ENCODE results near the gene CHMP2A. TPM values are rescaled to one million over a fixed set of nuclear protein-coding genes. Genes with fewer than 3 reads are reported as not detected.
A peak's percentile ranks its signal among the peaks of the same experiment; 100 is the strongest.

The CHMP2A gene
- total and polyA plus RNA-seq, 2 of the 13 experiments (the other 11 are each of a cell fraction or from before 2014, with no cell fraction given): 49.7 to 55.0 TPM

DNA sequence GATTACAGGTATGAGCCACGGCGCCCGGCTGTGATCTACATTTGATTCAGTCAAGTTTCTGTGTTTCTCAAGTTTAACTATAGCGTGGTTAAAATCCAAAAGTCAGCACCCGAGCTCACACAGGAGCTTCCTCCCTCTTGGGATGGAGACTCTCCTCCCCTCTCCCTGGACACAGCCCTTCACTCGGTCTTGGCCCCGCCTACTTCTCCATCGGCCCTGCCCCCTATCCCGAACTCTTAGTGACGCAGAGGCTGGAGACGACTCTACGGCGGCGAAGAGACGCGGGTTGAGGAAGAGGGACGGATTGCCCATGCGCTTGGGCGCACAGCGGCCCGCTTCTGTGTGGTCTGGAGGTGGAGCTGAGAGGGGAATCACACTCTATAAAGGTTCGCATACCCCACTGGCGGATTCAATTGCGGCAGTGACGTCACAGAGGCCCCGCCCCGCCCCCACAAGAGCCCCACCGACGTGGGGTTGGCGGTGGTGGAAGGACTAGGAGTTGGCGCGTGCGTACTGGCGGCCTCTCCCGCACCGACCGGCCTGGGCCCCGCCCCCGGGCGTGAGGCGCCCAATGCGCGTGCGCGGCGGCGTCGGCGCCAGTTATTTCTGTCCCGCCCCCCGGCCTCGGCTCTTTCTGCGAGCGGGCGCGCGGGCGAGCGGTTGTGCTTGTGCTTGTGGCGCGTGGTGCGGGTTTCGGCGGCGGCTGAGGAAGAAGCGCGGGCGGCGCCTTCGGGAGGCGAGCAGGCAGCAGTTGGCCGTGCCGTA lies 10.9 kb downstream of the CHMP2A start, which contains the start of gene TRIM28 (continued):
- TF ChIP-seq MXD4 (CRISPR knock-in tag; IDR thresholded peaks at IDR 0.05) (no peak; the same call in 1 of the 2 replicates), EP300 (IDR thresholded peaks at IDR 0.05; ENCODE audit: low read depth in 2 of 2, low read length in 2 of 2) (no peak; a peak in 1 of 4 replicates), EP300 (CRISPR knock-in tag; IDR thresholded peaks at IDR 0.05; ENCODE audit: borderline replicate concordance) (0 out of 2 replicates have a peak, but pooled peaks have one; percentile 33), ZNF598 (CRISPR knock-in tag; IDR thresholded peaks at IDR 0.05; ENCODE audit: borderline replicate concordance) (no peak), RFX3 (CRISPR knock-in tag; IDR thresholded peaks at IDR 0.05) (no peak), GABPA (IDR thresholded peaks at IDR 0.05; ENCODE audit: low read depth, low read length) (no peak), GABPA (CRISPR knock-in tag; IDR thresholded peaks at IDR 0.05; ENCODE audit: low read depth) (peak; percentile 53), GPN1 (CRISPR knock-in tag; IDR thresholded peaks at IDR 0.05; ENCODE audit: borderline replicate concordance) (0 out of 2 replicates have a peak, but pooled peaks have one; percentile 57), SRSF9 (IDR thresholded peaks at IDR 0.05; ENCODE audit: borderline replicate concordance, insufficient read depth, low read depth, low read length, poor library complexity, severe bottlenecking) (no peak), ZNF264 (CRISPR knock-in tag; IDR thresholded peaks at IDR 0.05) (no peak), ZNF552 (CRISPR knock-in tag; IDR thresholded peaks at IDR 0.05; ENCODE audit: borderline replicate concordance) (no peak), KMT2B (CRISPR knock-in tag; IDR thresholded peaks at IDR 0.05) (no peak), ARNT2 (CRISPR knock-in tag; IDR thresholded peaks at IDR 0.05; ENCODE audit: low read depth) (peak; percentile 92), PHF5A (CRISPR knock-in tag; IDR thresholded peaks at IDR 0.05; ENCODE audit: low read depth, unreplicated experiment) (no peak), POGZ (CRISPR knock-in tag; IDR thresholded peaks at IDR 0.05) (0 out of 2 replicates have a peak, but pooled peaks have one; percentile 6)
- TF ChIP-seq, protein P1, sequence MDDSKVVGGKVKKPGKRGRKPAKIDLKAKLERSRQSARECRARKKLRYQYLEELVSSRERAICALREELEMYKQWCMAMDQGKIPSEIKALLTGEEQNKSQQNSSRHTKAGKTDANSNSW (CRISPR knock-in tag; IDR thresholded peaks at IDR 0.05; ENCODE audit: borderline replicate concordance): no peak
- TF ChIP-seq, protein P2, sequence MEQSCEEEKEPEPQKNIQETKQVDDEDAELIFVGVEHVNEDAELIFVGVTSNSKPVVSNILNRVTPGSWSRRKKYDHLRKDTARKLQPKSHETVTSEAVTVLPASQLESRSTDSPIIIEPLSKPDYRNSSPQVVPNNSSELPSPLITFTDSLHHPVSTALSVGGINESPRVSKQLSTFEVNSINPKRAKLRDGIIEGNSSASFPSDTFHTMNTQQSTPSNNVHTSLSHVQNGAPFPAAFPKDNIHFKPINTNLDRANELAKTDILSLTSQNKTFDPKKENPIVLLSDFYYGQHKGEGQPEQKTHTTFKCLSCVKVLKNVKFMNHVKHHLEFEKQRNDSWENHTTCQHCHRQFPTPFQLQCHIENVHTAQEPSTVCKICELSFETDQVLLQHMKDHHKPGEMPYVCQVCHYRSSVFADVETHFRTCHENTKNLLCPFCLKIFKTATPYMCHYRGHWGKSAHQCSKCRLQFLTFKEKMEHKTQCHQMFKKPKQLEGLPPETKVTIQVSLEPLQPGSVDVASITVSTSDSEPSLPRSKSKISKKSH (CRISPR knock-in tag; IDR thresholded peaks at IDR 0.05; ENCODE audit: borderline replicate concordance): no peak
- TF ChIP-seq, protein P3, sequence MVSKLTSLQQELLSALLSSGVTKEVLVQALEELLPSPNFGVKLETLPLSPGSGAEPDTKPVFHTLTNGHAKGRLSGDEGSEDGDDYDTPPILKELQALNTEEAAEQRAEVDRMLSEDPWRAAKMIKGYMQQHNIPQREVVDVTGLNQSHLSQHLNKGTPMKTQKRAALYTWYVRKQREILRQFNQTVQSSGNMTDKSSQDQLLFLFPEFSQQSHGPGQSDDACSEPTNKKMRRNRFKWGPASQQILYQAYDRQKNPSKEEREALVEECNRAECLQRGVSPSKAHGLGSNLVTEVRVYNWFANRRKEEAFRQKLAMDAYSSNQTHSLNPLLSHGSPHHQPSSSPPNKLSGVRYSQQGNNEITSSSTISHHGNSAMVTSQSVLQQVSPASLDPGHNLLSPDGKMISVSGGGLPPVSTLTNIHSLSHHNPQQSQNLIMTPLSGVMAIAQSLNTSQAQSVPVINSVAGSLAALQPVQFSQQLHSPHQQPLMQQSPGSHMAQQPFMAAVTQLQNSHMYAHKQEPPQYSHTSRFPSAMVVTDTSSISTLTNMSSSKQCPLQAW (CRISPR knock-in tag; IDR thresholded peaks at IDR 0.05): peak; percentile 80
- TF ChIP-seq, protein P4, sequence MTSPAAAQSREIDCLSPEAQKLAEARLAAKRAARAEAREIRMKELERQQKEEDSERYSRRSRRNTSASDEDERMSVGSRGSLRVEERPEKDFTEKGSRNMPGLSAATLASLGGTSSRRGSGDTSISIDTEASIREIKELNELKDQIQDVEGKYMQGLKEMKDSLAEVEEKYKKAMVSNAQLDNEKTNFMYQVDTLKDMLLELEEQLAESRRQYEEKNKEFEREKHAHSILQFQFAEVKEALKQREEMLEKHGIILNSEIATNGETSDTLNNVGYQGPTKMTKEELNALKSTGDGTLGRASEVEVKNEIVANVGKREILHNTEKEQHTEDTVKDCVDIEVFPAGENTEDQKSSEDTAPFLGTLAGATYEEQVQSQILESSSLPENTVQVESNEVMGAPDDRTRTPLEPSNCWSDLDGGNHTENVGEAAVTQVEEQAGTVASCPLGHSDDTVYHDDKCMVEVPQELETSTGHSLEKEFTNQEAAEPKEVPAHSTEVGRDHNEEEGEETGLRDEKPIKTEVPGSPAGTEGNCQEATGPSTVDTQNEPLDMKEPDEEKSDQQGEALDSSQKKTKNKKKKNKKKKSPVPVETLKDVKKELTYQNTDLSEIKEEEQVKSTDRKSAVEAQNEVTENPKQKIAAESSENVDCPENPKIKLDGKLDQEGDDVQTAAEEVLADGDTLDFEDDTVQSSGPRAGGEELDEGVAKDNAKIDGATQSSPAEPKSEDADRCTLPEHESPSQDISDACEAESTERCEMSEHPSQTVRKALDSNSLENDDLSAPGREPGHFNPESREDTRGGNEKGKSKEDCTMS (CRISPR knock-in tag; conservative IDR thresholded peaks at IDR 0.05): no peak
- TF ChIP-seq, protein P5, sequence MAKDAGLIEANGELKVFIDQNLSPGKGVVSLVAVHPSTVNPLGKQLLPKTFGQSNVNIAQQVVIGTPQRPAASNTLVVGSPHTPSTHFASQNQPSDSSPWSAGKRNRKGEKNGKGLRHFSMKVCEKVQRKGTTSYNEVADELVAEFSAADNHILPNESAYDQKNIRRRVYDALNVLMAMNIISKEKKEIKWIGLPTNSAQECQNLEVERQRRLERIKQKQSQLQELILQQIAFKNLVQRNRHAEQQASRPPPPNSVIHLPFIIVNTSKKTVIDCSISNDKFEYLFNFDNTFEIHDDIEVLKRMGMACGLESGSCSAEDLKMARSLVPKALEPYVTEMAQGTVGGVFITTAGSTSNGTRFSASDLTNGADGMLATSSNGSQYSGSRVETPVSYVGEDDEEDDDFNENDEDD (CRISPR knock-in tag; IDR thresholded peaks at IDR 0.05; ENCODE audit: borderline replicate concordance): peak; percentile 56; the same call in 1 of the 2 replicates
